Islet of Langerhans (tissue), 1 donor: ENCODE data around the gene P2RY13.

Source experiments
- FAIRE-seq: peaks from one replicate; lab custom pipeline; 2011; peaks lifted over from hg19 to GRCh38; lab: Jason Lieb, UNC

Gene P2RY13

DNA sequence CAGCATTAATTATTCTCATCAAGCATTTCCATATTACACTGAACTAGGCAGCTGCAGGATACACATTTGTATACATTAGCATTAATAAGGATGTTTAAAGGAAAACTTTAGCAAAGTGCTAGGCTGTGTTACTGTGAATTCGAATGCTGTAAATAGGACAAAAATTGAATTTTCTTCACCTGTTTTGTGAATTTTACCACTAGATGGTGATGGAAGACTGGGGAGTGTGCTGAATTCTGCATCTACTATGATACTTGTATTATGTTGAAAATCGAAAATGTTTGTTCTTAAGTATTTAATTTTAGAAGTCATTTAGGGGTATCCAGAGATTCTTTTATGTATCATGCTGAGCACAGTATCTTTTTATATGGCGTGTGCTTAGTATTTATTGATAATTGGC lies 38.7 kb downstream of the P2RY13 start:
- FAIRE-seq: no peak

DNA sequence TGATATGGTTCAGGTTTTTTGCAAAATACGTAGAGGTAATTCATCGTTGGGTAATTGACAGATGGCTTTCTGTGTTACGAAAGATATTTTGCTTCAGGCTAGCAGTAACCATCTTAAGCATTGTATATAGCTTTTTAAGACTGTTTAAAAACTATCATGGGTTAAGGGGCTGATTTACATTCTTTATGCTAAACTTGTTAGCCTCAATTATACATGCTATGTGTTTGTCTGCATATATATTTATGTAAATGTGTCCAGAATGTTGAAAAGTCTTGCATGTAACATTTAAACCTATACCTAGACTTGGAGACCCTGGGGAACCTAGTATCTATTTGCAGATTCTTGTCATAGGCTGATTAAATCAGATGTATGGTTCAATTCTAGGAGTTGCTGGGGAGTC lies 39.9 kb downstream of the P2RY13 start:
- no peak for FAIRE-seq

DNA sequence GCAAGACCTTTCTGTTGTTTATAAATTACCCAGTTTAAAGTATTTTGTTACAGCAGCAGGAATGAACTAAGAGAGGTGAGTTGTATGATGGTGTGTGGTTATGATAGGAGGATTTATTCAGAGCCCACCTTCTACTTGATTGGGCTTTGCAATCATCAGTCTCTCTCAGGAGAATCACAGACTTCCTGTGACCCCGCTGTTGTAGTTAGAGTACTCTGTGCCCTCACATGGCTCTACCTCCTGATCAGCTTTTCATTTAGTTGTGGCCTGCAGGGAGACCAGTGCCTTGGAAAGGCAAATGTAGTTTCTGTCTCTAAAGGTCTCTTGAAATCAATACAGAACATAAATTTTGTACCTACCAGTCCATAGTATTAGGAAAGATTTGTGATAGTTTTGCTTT lies 43.4 kb downstream of the P2RY13 start:
- FAIRE-seq: no peak

- no peak for FAIRE-seq
These were observed 45.4 kb downstream of the P2RY13 start for GRCh38 chr3:151283907-151284461.

DNA sequence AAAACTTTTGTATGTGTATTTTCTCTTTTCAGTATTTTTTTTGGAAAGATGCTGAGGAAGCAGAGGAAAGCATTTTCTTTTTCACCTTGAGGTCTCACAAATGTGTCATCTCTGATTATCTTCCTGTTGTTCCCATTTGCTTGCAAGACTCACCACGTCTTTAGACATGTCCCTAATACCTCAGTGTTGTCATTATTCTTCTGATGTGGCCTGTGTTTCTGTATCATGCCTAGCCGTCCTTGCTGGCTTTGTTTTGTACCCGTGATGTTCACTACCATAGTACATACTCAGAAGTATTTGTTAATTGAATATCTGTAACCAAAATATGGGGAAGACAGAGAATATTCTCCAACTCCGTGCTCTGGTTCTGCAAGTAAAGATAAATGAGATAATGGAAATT lies 46.0 kb downstream of the P2RY13 start:
- no peak for FAIRE-seq

DNA sequence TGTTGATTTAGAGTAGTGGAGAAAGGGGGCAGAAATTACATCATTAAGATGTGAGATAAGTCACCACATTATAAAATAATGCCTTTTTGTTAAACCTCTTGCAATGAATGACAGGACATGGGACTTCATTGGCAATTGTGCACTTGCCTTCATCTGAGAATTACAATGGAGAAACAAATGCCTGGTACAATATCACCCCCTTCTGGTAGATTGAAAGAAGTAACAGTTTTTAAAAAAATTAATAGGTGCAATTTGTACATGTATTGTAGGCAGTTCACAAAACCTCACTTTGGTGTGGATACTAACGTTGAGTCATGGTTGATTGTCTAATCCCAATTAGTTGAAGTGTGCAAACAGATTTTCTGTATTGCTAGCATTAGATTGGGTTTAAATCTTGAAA lies 46.4 kb downstream of the P2RY13 start:
- FAIRE-seq: peak; percentile 95

DNA sequence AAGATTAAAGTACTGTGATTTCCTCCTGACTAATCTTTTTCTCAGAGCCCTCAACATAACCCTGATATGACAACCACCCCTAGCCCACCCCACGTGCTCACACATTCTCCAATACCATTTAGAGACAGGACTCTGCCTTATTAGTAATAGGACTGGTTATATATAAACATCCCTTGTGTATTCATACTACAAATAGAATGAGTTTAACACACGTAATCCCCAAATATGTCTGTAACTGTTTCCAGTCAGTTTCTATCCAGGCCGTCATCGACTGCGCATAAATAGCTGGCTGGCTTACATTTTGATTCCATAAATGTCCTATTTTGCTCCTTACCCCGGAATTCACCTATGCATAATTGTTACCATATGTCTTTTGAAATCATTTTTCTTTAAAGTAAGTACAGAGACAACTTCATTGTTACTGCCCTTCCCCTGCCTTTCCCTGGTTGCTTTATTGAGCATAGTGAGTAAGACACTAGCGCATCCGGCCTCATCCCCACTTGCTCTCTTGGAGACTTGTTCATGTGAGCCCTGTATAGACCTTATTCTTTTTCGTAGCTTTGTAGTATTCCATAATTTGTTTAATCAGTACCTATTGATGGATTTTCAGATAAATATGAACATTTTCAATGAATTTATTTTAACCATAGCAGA lies 47.6 kb downstream of the P2RY13 start:
- no peak for FAIRE-seq

DNA sequence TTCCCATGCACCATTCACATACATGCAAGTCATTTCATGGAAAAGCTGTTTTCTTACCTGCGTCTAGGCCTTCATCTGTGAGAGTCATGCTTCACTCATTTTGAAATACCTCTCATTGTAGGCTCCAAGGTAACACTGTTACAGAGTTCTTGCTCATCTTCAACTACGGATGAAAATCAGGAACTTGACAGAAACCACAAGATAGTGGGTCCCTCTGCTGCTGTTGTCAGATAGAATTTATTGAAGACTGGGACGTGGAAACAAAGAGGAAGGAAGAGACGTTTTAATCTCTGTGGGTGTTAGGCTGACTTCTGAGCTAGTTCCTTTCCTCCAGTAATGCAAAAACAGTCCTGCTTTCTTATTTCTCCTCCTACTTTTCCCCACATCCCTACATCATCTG lies 51.1 kb downstream of the P2RY13 start, which contains the start of gene P2RY14:
Gene P2RY14 (minus strand): TSS at position 313 of the 400 bp plus-strand sequence. CDS start 64,226 bp downstream, outside the sequence.
- no peak for FAIRE-seq

GRCh38 chr3:151276687-151277042 lies 52.7 kb downstream of the P2RY13 start:
- FAIRE-seq: no peak
